Thoracic aorta (tissue), 2 donors: ENCODE measurements around the gene C4orf51. TPM values are rescaled to one million over a fixed set of nuclear protein-coding genes. Genes with fewer than 3 reads are reported as not detected.

Experiments used
- ATAC-seq: fragments of 150-250 bp; one replicate; pipeline ENCODE4 v1.8.0; 2017; ENCODE audit warnings: low read depth; ENCODE audit not compliant: insufficient number of reproducible peaks, low FRiP score
- DNase-seq: peaks from one replicate; pipeline ENCODE4 v3.0.0-alpha.2; 2020; ENCODE audit warnings: low spot score
- H3K27ac ChIP-seq, 2 donors: fragments of 200-600 bp; sonication (generic); 1 replicate in 1 of 2; 2 replicates in 1 of 2; pipeline ENCODE4 v1.5.1; 2016; ENCODE audit warnings: mild to moderate bottlenecking in 2 of 2, moderate library complexity in 2 of 2
- H3K27me3 ChIP-seq: fragments of 200-600 bp; sonication (generic); replicated peaks from 2 replicates; pipeline ENCODE4 v1.6.0; 2016; ENCODE audit warnings: mild to moderate bottlenecking; ENCODE audit not compliant: insufficient read depth
- H3K36me3 ChIP-seq: fragments of 200-600 bp; sonication (generic); one replicate; pipeline ENCODE4 v1.5.1; 2016
- H3K4me1 ChIP-seq, 2 donors: fragments of 200-600 bp; sonication (generic); 1 replicate in 1 of 2; 2 replicates in 1 of 2; pipeline versions ENCODE4 v1.5.1 to v1.6.0; 2016; ENCODE audit warnings: low read depth in 2 of 2, mild to moderate bottlenecking in 1 of 2; ENCODE audit not compliant: control insufficient read depth in 1 of 2
- H3K4me3 ChIP-seq: fragments of 200-600 bp; sonication (generic); 2 replicates; pipeline ENCODE4 v1.5.1; 2016; ENCODE audit warnings: mild to moderate bottlenecking
- H3K9me3 ChIP-seq: fragments of 200-600 bp; sonication (generic); 2 replicates; pipeline ENCODE4 v1.5.1; 2016
- total RNA-seq, 2 donors: library from RNA; depleted of rRNA; stranded (reverse); fragments of >200 nt; gene quantifications; one replicate each; pipeline versions ENCODE4 v1.1.0 to v1.2.3, GENCODE V29; 2016
- TF ChIP-seq, protein P1 (sequence below): fragments of 200-600 bp; sonication (generic); IDR thresholded peaks from one replicate; pipeline ENCODE4 v1.5.1; 2019; ENCODE audit warnings: antibody characterized with exemption

C4orf51 gene
- total RNA-seq, 2 donors from 2014 or later: not detected

DNA sequence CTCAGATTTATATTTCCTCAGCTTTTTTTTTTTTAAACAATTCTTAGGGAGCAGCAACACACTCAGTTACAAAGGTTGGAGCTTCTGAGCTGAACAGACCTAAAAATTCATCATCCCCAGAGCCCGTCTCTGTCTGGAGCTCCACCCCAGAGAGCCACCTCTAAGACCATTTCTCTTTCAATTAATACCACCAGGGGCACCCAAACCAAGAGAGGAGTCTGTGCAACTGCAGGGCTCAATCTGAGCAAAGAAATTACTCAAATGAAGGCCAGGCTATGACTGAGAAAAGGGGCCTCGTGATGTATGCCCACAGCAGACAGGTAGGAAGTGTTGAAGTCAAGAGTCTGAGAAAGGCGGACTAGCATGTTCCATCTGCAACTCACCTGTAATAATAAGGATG is 95.5 kb downstream of the C4orf51 start:
- ATAC-seq (no peak), DNase-seq (no peak)
- Histone ChIP-seq H3K4me3 (no peak overlapping the region), H3K9me3 (no peaks in the 10 kb centered on the region), H3K27ac (no peak overlapping the region), H3K36me3 (peaks cover 26% of the 10 kb centered on the region), H3K4me1 (peaks cover 4 to 15% of the 10 kb centered on the region in 2 donors), H3K27me3 (no peaks in the 10 kb centered on the region)
- TF ChIP-seq, protein P1, sequence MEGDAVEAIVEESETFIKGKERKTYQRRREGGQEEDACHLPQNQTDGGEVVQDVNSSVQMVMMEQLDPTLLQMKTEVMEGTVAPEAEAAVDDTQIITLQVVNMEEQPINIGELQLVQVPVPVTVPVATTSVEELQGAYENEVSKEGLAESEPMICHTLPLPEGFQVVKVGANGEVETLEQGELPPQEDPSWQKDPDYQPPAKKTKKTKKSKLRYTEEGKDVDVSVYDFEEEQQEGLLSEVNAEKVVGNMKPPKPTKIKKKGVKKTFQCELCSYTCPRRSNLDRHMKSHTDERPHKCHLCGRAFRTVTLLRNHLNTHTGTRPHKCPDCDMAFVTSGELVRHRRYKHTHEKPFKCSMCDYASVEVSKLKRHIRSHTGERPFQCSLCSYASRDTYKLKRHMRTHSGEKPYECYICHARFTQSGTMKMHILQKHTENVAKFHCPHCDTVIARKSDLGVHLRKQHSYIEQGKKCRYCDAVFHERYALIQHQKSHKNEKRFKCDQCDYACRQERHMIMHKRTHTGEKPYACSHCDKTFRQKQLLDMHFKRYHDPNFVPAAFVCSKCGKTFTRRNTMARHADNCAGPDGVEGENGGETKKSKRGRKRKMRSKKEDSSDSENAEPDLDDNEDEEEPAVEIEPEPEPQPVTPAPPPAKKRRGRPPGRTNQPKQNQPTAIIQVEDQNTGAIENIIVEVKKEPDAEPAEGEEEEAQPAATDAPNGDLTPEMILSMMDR: no peak

DNA sequence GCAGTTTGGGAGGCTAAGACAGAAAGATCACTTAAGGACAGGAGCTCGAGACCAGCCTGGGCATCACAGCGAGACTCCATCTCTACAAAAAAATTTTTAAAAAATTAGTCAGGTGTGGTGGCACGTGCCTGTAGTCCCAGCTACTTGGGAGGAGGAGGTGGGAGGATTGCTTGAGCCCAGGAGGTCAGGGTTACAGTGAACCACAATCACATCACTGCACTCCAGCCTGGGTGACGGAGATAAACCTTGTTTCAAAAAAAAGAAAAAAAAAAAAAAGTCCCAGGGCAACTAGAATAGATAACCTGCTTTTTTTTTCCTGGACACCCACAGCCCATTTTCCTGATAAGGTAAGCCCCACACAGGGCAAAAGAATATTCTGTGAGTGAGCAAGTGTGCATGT is 96.3 kb downstream of the C4orf51 start:
- Histone ChIP-seq H3K27ac (no peak overlapping the region), H3K9me3 (no peaks in the 10 kb centered on the region), H3K4me1 (peaks cover 4 to 15% of the 10 kb centered on the region in 2 donors), H3K27me3 (no peaks in the 10 kb centered on the region), H3K4me3 (no peak overlapping the region), H3K36me3 (peaks cover 26% of the 10 kb centered on the region)
- DNase-seq (no peak), ATAC-seq (no peak)
- TF ChIP-seq, protein P1: no peak

DNA sequence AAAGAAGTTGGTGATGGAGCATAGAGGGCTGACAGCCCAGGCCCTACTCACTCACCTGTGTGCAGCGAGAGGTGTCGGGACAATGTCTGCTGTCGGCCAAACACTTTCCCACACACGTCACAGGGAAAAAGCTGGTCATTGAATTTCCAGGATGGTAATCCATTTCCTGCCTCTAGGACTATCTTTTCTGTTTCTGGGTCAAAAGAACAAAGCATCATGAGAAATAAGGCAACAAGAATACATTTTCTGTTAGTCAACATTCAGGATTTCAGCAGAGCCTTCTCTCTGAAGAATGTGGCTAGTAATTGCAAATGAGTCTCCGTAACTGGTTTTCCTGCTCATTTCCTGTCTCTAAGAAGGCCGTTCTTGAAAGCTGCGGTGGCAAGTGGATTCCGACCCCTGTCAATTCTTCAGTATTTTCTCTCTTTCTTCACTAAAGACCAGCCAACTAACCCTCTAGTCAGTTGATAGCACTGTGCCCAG is 99.4 kb downstream of the C4orf51 start:
- no peak for DNase-seq
- H3K36me3 ChIP-seq: peaks cover 21% of the 10 kb centered on the region
- ATAC-seq: no peak
- no peak overlapping the region for H3K4me3 ChIP-seq
- peaks cover 0 to 10% of the 10 kb centered on the region in 2 donors for H3K4me1 ChIP-seq
- no peaks in the 10 kb centered on the region for H3K9me3 ChIP-seq
- no peak overlapping the region for H3K27ac ChIP-seq
- no peaks in the 10 kb centered on the region for H3K27me3 ChIP-seq
- TF ChIP-seq, protein P1: no peak

DNA sequence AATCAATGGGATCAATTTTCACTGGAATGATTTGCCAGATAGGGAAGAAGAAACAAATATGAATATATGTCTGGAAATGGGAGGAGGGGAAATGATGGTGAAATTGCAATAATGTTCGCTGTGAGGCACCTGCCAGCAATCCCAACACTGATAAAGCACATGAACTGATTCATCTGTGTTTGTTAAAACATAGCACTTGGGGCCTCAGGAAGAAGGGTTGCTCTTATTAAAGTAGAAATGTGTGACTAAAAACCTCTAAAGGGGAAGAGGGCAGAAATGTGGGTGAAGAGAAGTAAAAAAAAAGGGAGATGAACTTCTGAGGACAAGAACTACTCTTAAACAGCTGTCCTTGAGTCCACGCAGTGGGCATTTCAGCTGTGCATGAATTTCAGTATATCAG is 101.4 kb downstream of the C4orf51 start:
- ATAC-seq (no peak), DNase-seq (no peak)
- H3K4me3 ChIP-seq: no peak overlapping the region
- peaks cover 7% of the 10 kb centered on the region for H3K36me3 ChIP-seq
- peaks cover 10 to 25% of the 10 kb centered on the region in 2 donors for H3K4me1 ChIP-seq
- TF ChIP-seq, protein P1: no peak
- H3K27ac ChIP-seq: no peak overlapping the region
- H3K9me3 ChIP-seq: no peaks in the 10 kb centered on the region
- no peaks in the 10 kb centered on the region for H3K27me3 ChIP-seq

Other genes starting within 250 kb of the C4orf51 start
- gene SMAD1, start 198.3 kb upstream of the C4orf51 start, total RNA-seq: 10 to 100 TPM; 39.9 to 55.2 TPM
- gene MMAA, start 60.8 kb upstream of the C4orf51 start, total RNA-seq: 1 to 10 TPM; 3.0 to 3.8 TPM